K562 (cell line): Measurements from ENCODE around the gene DBT. TPM values are rescaled to one million over a fixed set of nuclear protein-coding genes. Genes with fewer than 3 reads are reported as not detected.
A peak's percentile ranks its signal among the peaks of the same experiment; 100 is the strongest.

Experiments
- ARID2 ChIP-seq: fragments of 450-650 bp; IDR thresholded peaks from 2 replicates; pipeline ENCODE4 v1.6.1; 2017; ENCODE audit warnings: antibody characterized with exemption, mild to moderate bottlenecking
- CHD2 ChIP-seq: IDR thresholded peaks from 2 replicates; pipeline ENCODE4 v1.6.1; 2011; ENCODE audit warnings: low read depth, low read length
- ETV6 ChIP-seq, 3 experiments: fragments of 150-350 bp in 1 of 3; sonication (generic) in 1 of 3; formaldehyde crosslinking in 1 of 3; IDR thresholded peaks; 2 replicates each; pipeline versions ENCODE4 v1.6.1 to v1.8.0; 2014 to 2022; ENCODE audit warnings: borderline replicate concordance in 2 of 3, low read depth in 2 of 3, antibody characterized with exemption in 1 of 3, low read length in 1 of 3, mild to moderate bottlenecking in 1 of 3, missing genetic modification reagents in 1 of 3
- GTF2E2 ChIP-seq: fragments of 200-800 bp; sonication (Bioruptor generic); IDR thresholded peaks from 2 replicates; pipeline ENCODE4 v1.6.1; 2016; ENCODE audit warnings: missing genetic modification characterization, missing compliant biosample characterization
- MEF2A ChIP-seq: IDR thresholded peaks from 2 replicates; pipeline ENCODE4 v1.6.1; 2011; ENCODE audit warnings: low read depth, mild to moderate bottlenecking, low read length, moderate library complexity; ENCODE audit not compliant: control insufficient read depth
- NBN ChIP-seq: fragments of 450-650 bp; IDR thresholded peaks from 2 replicates; pipeline ENCODE4 v1.6.1; 2016; ENCODE audit warnings: low read depth, mild to moderate bottlenecking
- PTRF ChIP-seq: fragments of 450-650 bp; IDR thresholded peaks from 2 replicates; pipeline ENCODE4 v1.6.1; 2016; ENCODE audit warnings: mild to moderate bottlenecking, missing genetic modification characterization, missing compliant biosample characterization
- RBFOX2 ChIP-seq: fragments of 200-400 bp; formaldehyde crosslinking; IDR thresholded peaks from 2 replicates; pipeline ENCODE4 v1.6.1; 2017; ENCODE audit warnings: low read depth, mild to moderate bottlenecking, low read length, moderate library complexity
- RBM34 ChIP-seq: fragments of 200-400 bp; formaldehyde crosslinking; IDR thresholded peaks from 2 replicates; pipeline ENCODE4 v1.6.1; 2018; ENCODE audit warnings: low read length, borderline replicate concordance; ENCODE audit not compliant: insufficient read depth
- RFX1 ChIP-seq: fragments of 450-650 bp; IDR thresholded peaks from 2 replicates; pipeline ENCODE4 v1.6.1; 2016; ENCODE audit warnings: mild to moderate bottlenecking, moderate library complexity
- SOX6 ChIP-seq: fragments of 450-650 bp; IDR thresholded peaks from 2 replicates; pipeline ENCODE4 v1.6.1; 2014; ENCODE audit warnings: mild to moderate bottlenecking
- ZNF707 ChIP-seq: fragments of 250-450 bp; sonication (Bioruptor Pico); conservative IDR thresholded peaks from 2 replicates; pipeline ENCODE4 v1.8.0; 2022; ENCODE audit warnings: inconsistent platforms, mild to moderate bottlenecking, moderate library complexity
- ZNF780A ChIP-seq: fragments of 250-450 bp; sonication (Bioruptor Pico); IDR thresholded peaks from 2 replicates; pipeline ENCODE4 v1.5.0; 2021; ENCODE audit warnings: mild to moderate bottlenecking
- polyA plus RNA-seq, 8 experiments: library from polyadenylated mRNA; depleted of rRNA in 4 of 8; stranded (reverse) in 5 of 8; unstranded in 3 of 8; fragments of >200 nt; fragmentation: Nextera tagmentation in 2 of 8; fragmentation: Illumina TruSeq in 1 of 8; extraction: Ambion mirVana in 2 of 8; extraction: Trizol in 1 of 8; gene quantifications; 2 replicates each; pipeline versions ENCODE4 v1.2.1 to v1.2.3, GENCODE V29; 2011 to 2014; ENCODE audit warnings: inconsistent platforms in 1 of 8, missing spikeins in 1 of 8
- total RNA-seq, 7 experiments: library from RNA; depleted of rRNA in 6 of 7; stranded (reverse); fragments of >200 nt in 6 of 7; fragmentation: Illumina TruSeq in 2 of 7; extraction: Trizol in 2 of 7; gene quantifications; 2 replicates each; pipeline versions ENCODE4 v1.2.1 to v1.2.3, GENCODE V29; 2011 to 2021; ENCODE audit warnings: low replicate concordance in 1 of 7
- TF ChIP-seq, protein P1 (sequence below): sonication (generic); formaldehyde crosslinking; IDR thresholded peaks from 2 replicates; pipeline ENCODE4 v1.8.1; 2023; ENCODE audit warnings: mild to moderate bottlenecking, missing genetic modification reagents
- TF ChIP-seq, protein P2 (sequence below): fragments of 450-650 bp; formaldehyde crosslinking; IDR thresholded peaks from 2 replicates; pipeline ENCODE4 v1.4.0; 2020; ENCODE audit warnings: mild to moderate bottlenecking, moderate library complexity
- TF ChIP-seq, protein P3 (sequence below): fragments of 200-800 bp; sonication (Bioruptor generic); IDR thresholded peaks from 2 replicates; pipeline ENCODE4 v1.6.1; 2017; ENCODE audit warnings: missing genetic modification characterization, missing compliant biosample characterization
- TF ChIP-seq, protein P4 (sequence below): fragments of 250-450 bp; sonication (Bioruptor Pico); IDR thresholded peaks from 2 replicates; pipeline ENCODE4 v1.8.0; 2022; ENCODE audit warnings: inconsistent platforms

The DBT gene
- total and polyA plus RNA-seq, 9 of the 15 experiments (the other 6 are each of a cell fraction or from before 2014, with no cell fraction given): 2.7 to 13.5 (median 7.3) TPM

DNA sequence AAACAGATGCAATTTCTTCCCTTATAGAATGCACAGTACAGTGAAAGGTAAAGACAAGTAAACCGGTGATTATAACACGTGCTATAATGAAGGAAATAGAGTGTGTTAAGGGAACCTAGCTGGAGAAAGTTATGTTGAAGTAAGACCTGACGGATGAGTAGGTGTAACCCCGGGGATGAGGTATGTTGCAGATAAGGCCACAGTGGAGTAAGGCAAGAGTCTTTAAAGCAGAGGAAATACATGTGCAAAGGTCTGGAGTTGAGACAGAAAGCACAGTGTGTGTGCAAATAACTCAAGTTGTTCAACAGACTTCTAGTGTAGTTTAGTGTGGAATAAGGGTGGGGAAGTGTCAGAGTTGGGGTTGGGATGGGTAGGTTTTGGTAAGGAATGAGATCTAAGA is 2.9 kb downstream of the DBT start (continued):
- peak; percentile 65; the same call in 1 of the 2 replicates for TF ChIP-seq NBN
- no peak for TF ChIP-seq RBM34
- TF ChIP-seq RBFOX2: no peak
- TF ChIP-seq, protein P1, sequence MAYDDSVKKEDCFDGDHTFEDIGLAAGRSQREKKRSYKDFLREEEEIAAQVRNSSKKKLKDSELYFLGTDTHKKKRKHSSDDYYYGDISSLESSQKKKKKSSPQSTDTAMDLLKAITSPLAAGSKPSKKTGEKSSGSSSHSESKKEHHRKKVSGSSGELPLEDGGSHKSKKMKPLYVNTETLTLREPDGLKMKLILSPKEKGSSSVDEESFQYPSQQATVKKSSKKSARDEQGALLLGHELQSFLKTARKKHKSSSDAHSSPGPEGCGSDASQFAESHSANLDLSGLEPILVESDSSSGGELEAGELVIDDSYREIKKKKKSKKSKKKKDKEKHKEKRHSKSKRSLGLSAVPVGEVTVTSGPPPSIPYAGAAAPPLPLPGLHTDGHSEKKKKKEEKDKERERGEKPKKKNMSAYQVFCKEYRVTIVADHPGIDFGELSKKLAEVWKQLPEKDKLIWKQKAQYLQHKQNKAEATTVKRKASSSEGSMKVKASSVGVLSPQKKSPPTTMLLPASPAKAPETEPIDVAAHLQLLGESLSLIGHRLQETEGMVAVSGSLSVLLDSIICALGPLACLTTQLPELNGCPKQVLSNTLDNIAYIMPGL (CRISPR knock-in tag): no peak
- TF ChIP-seq ETV6 (IDR thresholded peaks at IDR 0.05; ENCODE audit: borderline replicate concordance in 1 of 2, low read depth in 2 of 2, low read length in 1 of 2): no peak
- no peak for TF ChIP-seq ETV6 (CRISPR knock-in tag; IDR thresholded peaks at IDR 0.05; ENCODE audit: borderline replicate concordance)
- TF ChIP-seq ZNF780A: no peak
- TF ChIP-seq, protein P2, sequence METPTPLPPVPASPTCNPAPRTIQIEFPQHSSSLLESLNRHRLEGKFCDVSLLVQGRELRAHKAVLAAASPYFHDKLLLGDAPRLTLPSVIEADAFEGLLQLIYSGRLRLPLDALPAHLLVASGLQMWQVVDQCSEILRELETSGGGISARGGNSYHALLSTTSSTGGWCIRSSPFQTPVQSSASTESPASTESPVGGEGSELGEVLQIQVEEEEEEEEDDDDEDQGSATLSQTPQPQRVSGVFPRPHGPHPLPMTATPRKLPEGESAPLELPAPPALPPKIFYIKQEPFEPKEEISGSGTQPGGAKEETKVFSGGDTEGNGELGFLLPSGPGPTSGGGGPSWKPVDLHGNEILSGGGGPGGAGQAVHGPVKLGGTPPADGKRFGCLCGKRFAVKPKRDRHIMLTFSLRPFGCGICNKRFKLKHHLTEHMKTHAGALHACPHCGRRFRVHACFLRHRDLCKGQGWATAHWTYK (CRISPR knock-in tag): no peak
- TF ChIP-seq GTF2E2: no peak
- no peak for TF ChIP-seq SOX6
- TF ChIP-seq PTRF (tag): no peak
- TF ChIP-seq ARID2: 0 out of 2 replicates have a peak, but pooled peaks have one; percentile 28
- TF ChIP-seq, protein P3, sequence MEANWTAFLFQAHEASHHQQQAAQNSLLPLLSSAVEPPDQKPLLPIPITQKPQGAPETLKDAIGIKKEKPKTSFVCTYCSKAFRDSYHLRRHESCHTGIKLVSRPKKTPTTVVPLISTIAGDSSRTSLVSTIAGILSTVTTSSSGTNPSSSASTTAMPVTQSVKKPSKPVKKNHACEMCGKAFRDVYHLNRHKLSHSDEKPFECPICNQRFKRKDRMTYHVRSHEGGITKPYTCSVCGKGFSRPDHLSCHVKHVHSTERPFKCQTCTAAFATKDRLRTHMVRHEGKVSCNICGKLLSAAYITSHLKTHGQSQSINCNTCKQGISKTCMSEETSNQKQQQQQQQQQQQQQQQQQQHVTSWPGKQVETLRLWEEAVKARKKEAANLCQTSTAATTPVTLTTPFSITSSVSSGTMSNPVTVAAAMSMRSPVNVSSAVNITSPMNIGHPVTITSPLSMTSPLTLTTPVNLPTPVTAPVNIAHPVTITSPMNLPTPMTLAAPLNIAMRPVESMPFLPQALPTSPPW (CRISPR knock-in tag): no peak
- TF ChIP-seq CHD2: no peak
- no peak; the same call in 1 of the 2 replicates for TF ChIP-seq RFX1
- TF ChIP-seq MEF2A: no peak
- TF ChIP-seq, protein P4, sequence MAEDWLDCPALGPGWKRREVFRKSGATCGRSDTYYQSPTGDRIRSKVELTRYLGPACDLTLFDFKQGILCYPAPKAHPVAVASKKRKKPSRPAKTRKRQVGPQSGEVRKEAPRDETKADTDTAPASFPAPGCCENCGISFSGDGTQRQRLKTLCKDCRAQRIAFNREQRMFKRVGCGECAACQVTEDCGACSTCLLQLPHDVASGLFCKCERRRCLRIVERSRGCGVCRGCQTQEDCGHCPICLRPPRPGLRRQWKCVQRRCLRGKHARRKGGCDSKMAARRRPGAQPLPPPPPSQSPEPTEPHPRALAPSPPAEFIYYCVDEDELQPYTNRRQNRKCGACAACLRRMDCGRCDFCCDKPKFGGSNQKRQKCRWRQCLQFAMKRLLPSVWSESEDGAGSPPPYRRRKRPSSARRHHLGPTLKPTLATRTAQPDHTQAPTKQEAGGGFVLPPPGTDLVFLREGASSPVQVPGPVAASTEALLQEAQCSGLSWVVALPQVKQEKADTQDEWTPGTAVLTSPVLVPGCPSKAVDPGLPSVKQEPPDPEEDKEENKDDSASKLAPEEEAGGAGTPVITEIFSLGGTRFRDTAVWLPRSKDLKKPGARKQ (CRISPR knock-in tag): no peak
- no peak for TF ChIP-seq ZNF707 (CRISPR knock-in tag)
